ENCODE results near the gene ACVRL1. TPM values are rescaled to one million over a fixed set of nuclear protein-coding genes. Genes with fewer than 3 reads are reported as not detected.

ACVRL1 gene
- total and polyA plus RNA-seq, 10 of the 15 experiments (the other 5 are each of a cell fraction or from before 2014, with no cell fraction given): not detected

GRCh38 chr12:51962737-51963136 is 55.4 kb downstream of the ACVRL1 start:
- H2AFZ ChIP-seq (ENCODE audit: control insufficient read depth, low read depth, low read length): no peak overlapping the region
- no peak overlapping the region for H3K9ac ChIP-seq (ENCODE audit: control insufficient read depth, insufficient read depth, low read length)
- no peaks in the 10 kb centered on the region for H3K4me1 ChIP-seq (ENCODE audit: control insufficient read depth, insufficient read depth, low read length)
- H3K36me3 ChIP-seq (ENCODE audit: control insufficient read depth in 2 of 2, insufficient read depth in 2 of 2, low read length in 1 of 2): no peaks in the 10 kb centered on the region
- POLR2A ChIA-PET: interaction anchor here (1.6 kb wide), 1 partner anchor 9 kb away, joined by 4 read pairs; no protein-coding TSS in a partner anchor
- no peak overlapping the region for H3K4me3 ChIP-seq
- no peaks in the 10 kb centered on the region; the same call in 2 of the 3 replicates for H3K9me3 ChIP-seq (replicated peaks; ENCODE audit: control insufficient read depth, insufficient read depth, low read length)
- SMC1A ChIA-PET (ENCODE audit: uncharacterized antibody, unreplicated experiment): interaction anchor here (1.3 to 1.4 kb wide), 2 partner anchors 15 to 87 kb away, joined by 3 read pairs; no protein-coding TSS in a partner anchor
- in situ Hi-C loops (cut with MboI): no loop called here
- FAIRE-seq (no peak), ATAC-seq (no peak), DNase-seq (ENCODE audit: low read depth, low spot score) (no peak)
- WGBS (ENCODE audit: insufficient coverage, insufficient replicate concordance, low lambda C conversion rate, missing lambda C conversion rate): 92% methylated on average over 3 of the region's 3 CpGs
- H4K20me1 ChIP-seq (ENCODE audit: control insufficient read depth, insufficient read depth): no peaks in the 10 kb centered on the region
- intact Hi-C loops (cut with micrococcal nuclease; ENCODE audit: unreplicated experiment): no loop called here
- no TSS peak for BruUV-seq (replicated peaks)
- TF ChIP-seq USF2 (IDR thresholded peaks at IDR 0.05; ENCODE audit: borderline replicate concordance, low read depth, low read length): no peak
- RAD21 ChIA-PET (ENCODE audit: unreplicated experiment): no interaction called here
- no peaks in the 10 kb centered on the region for H3K79me2 ChIP-seq (ENCODE audit: control insufficient read depth, insufficient read depth, low read length)
- H3K4me2 ChIP-seq (ENCODE audit: control insufficient read depth, insufficient read depth): no peak overlapping the region
- no peak overlapping the region for H3K27ac ChIP-seq (ENCODE audit: control insufficient read depth, insufficient read depth)
- peaks cover 0 to 3% of the 10 kb centered on the region in 2 experiments; a peak in 1 of 4 replicates for H3K27me3 ChIP-seq (replicated peaks in 1 of 2; ENCODE audit: control insufficient read depth in 2 of 2, insufficient read depth in 2 of 2, low read length in 1 of 2)
- CTCF ChIA-PET: interaction anchor here (1.3 to 1.5 kb wide), 2 partner anchors 8 to 19 kb away, joined by 5 to 12 read pairs; no protein-coding TSS in a partner anchor

- H4K20me1 ChIP-seq (ENCODE audit: control insufficient read depth, insufficient read depth): no peaks in the 10 kb centered on the region
- DNase-seq (ENCODE audit: low read depth, low spot score) (no peak), FAIRE-seq (no peak), ATAC-seq (no peak)
- H3K4me1 ChIP-seq (ENCODE audit: control insufficient read depth, insufficient read depth, low read length): no peaks in the 10 kb centered on the region
- H3K4me2 ChIP-seq (ENCODE audit: control insufficient read depth, insufficient read depth): no peak overlapping the region
- ChIA-PET CTCF (no interaction called here), RAD21 (ENCODE audit: unreplicated experiment) (no interaction called here), SMC1A (ENCODE audit: uncharacterized antibody, unreplicated experiment) (no interaction called here), POLR2A (no interaction called here)
- in situ Hi-C loops (cut with MboI): no loop called here
- no peak overlapping the region for H2AFZ ChIP-seq (ENCODE audit: control insufficient read depth, low read depth, low read length)
- WGBS (ENCODE audit: insufficient coverage, insufficient replicate concordance, low lambda C conversion rate, missing lambda C conversion rate): 69% methylated on average over 4 of the region's 4 CpGs
- no peak overlapping the region for H3K27ac ChIP-seq (ENCODE audit: control insufficient read depth, insufficient read depth)
- H3K36me3 ChIP-seq (ENCODE audit: control insufficient read depth in 2 of 2, insufficient read depth in 2 of 2, low read length in 1 of 2): no peaks in the 10 kb centered on the region
- peaks cover 0 to 3% of the 10 kb centered on the region in 2 experiments; a peak in 1 of 4 replicates for H3K27me3 ChIP-seq (replicated peaks in 1 of 2; ENCODE audit: control insufficient read depth in 2 of 2, insufficient read depth in 2 of 2, low read length in 1 of 2)
- no peak overlapping the region for H3K9ac ChIP-seq (ENCODE audit: control insufficient read depth, insufficient read depth, low read length)
- intact Hi-C loops (cut with micrococcal nuclease; ENCODE audit: unreplicated experiment): no loop called here
- H3K9me3 ChIP-seq (replicated peaks; ENCODE audit: control insufficient read depth, insufficient read depth, low read length): no peaks in the 10 kb centered on the region; the same call in 2 of the 3 replicates
- no peak overlapping the region for H3K4me3 ChIP-seq
- no peaks in the 10 kb centered on the region for H3K79me2 ChIP-seq (ENCODE audit: control insufficient read depth, insufficient read depth, low read length)
- BruUV-seq (replicated peaks): no TSS peak
- TF ChIP-seq SMARCA5 (IDR thresholded peaks at IDR 0.05): no peak
- TF ChIP-seq IKZF1 (conservative IDR thresholded peaks at IDR 0.05): no peak
- no peak for TF ChIP-seq CBX3 (IDR thresholded peaks at IDR 0.05; ENCODE audit: borderline replicate concordance, low read depth)
- no peak for TF ChIP-seq HDGF (IDR thresholded peaks at IDR 0.05)
- no peak for TF ChIP-seq ZNF622 (IDR thresholded peaks at IDR 0.05)
- no peak for TF ChIP-seq ATF7 (IDR thresholded peaks at IDR 0.05; ENCODE audit: low read depth)
- no peak for TF ChIP-seq RB1 (IDR thresholded peaks at IDR 0.05; ENCODE audit: borderline replicate concordance)
- TF ChIP-seq BMI1 (IDR thresholded peaks at IDR 0.05; ENCODE audit: borderline replicate concordance): no peak
- no peak for TF ChIP-seq BCL3 (IDR thresholded peaks at IDR 0.05; ENCODE audit: borderline replicate concordance, insufficient read depth, low read depth, low read length, poor library complexity, severe bottlenecking)
- no peak for TF ChIP-seq BACH1 (IDR thresholded peaks at IDR 0.05; ENCODE audit: borderline replicate concordance)
- TF ChIP-seq ZBED1 (IDR thresholded peaks at IDR 0.05; ENCODE audit: borderline replicate concordance): no peak
- no peak for TF ChIP-seq ATF2 (IDR thresholded peaks at IDR 0.05; ENCODE audit: low read length)
- no peak for TF ChIP-seq CBX5 (IDR thresholded peaks at IDR 0.05; ENCODE audit: low read depth)
- no peak for TF ChIP-seq PKNOX1 (IDR thresholded peaks at IDR 0.05)
Measured at GRCh38 chr12:51963477-51963876, 56.2 kb downstream of the ACVRL1 start.

All from GM12878 (cell line).